DMS153 (cell line): Measurements from ENCODE around the gene MORF4L2.
A peak's percentile ranks its signal among the peaks of the same experiment; 100 is the strongest.

Source experiments
- DNase-seq: peaks from one replicate; lab custom pipeline; 2025; lab: John Stamatoyannopoulos, UW

The MORF4L2 gene

GRCh38 chrX:103686199-103687072 is at the start of gene MORF4L2:
MORF4L2 (minus strand) TSS chrX:103686699; CDS start chrX:103677027, 9,672 bp downstream.
- peak; percentile 97 for DNase-seq

- no peak for DNase-seq
Measured at GRCh38 chrX:103734125-103734760, 47.7 kb upstream of the MORF4L2 start.

- DNase-seq, result no peak
Measured at GRCh38 chrX:103733017-103733416, 46.5 kb upstream of the MORF4L2 start.

- DNase-seq, result no peak
Measured at GRCh38 chrX:103730796-103731493, 44.4 kb upstream of the MORF4L2 start.

- no peak for DNase-seq
Measured at GRCh38 chrX:103730147-103730795, 43.8 kb upstream of the MORF4L2 start.

- no peak for DNase-seq
Measured at GRCh38 chrX:103729015-103729414, 42.5 kb upstream of the MORF4L2 start.

GRCh38 chrX:103727115-103727514 is 40.6 kb upstream of the MORF4L2 start:
- DNase-seq, result no peak

- no peak for DNase-seq
Measured at GRCh38 chrX:103726477-103726876, 40.0 kb upstream of the MORF4L2 start.

GRCh38 chrX:103722505-103722904 is 36.0 kb upstream of the MORF4L2 start:
- DNase-seq, result no peak

- no peak for DNase-seq
Measured at GRCh38 chrX:103718120-103718519, 31.6 kb upstream of the MORF4L2 start.

- DNase-seq, result no peak
Measured at GRCh38 chrX:103716962-103717361, 30.5 kb upstream of the MORF4L2 start.

- no peak for DNase-seq
Measured at GRCh38 chrX:103710609-103711008, 24.1 kb upstream of the MORF4L2 start, which contains the start of gene TMEM31. TMEM31 (plus strand) TSS chrX:103710909; CDS start chrX:103712259, 1,350 bp downstream.

GRCh38 chrX:103704863-103705262 is 18.4 kb upstream of the MORF4L2 start:
- DNase-seq, result no peak

GRCh38 chrX:103699243-103699642 is 12.7 kb upstream of the MORF4L2 start:
- DNase-seq, result no peak

- no peak for DNase-seq
Measured at GRCh38 chrX:103697687-103698086, 11.2 kb upstream of the MORF4L2 start.

GRCh38 chrX:103691059-103691458 is 4.6 kb upstream of the MORF4L2 start:
- DNase-seq, result no peak

GRCh38 chrX:103688946-103689345 is 2.4 kb upstream of the MORF4L2 start:
- DNase-seq, result peak; percentile 6

- peak; percentile 45 for DNase-seq
Measured at GRCh38 chrX:103687696-103688201, 1.2 kb upstream of the MORF4L2 start.

GRCh38 chrX:103687073-103687695 is 685 bp upstream of the MORF4L2 start:
- peak; percentile 55 for DNase-seq

GRCh38 chrX:103685396-103685795 is 1.1 kb downstream of the MORF4L2 start:
- no peak for DNase-seq

GRCh38 chrX:103681443-103681842 is 5.1 kb downstream of the MORF4L2 start:
- DNase-seq, result no peak
